Measurements from ENCODE around the gene SPPL2B.

SPPL2B gene

DNA sequence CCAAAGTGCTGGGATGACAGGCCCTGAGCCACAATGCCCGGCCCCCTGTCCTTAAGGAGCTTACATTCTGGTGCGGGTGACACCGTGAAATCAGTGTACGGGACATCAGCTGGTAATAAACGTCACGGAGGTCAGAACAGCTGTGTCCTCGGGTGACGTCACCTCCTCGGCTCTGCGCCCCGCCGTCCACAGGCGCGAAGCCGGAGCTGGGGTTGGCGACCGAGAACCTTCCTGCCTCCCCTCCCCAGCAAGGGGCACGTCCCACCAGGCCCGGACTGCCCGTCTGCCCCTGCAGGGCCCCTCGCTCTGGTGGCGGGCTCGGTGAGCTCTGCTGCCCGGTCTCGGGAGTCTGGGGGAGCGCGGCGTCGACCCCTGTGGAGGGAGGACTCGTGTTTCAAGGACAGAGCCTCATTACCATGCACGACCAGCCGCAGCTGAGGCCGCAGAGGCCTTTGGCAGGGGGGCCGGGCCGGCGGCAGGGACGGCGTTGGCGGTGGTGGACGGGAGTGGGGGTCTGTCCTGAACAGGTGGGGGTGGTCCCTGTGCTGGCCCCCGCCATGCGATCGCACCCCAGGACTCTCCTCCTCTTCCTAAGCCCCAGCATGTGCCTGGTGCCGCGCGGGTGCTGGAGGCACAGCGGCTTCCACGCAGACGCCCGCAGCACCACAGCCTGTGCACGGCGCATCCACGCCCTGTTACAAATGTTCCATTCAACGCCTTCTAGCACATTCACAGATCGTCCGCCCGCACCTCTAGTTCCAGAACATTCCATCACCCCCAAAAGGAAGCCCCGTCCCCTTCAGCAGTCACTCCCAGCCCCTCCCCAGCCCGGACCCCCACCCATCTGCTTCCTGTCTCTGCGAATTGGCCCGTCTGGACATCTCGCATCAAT is 25.9 kb upstream of the SPPL2B start:
- no peak for FAIRE-seq

DNA sequence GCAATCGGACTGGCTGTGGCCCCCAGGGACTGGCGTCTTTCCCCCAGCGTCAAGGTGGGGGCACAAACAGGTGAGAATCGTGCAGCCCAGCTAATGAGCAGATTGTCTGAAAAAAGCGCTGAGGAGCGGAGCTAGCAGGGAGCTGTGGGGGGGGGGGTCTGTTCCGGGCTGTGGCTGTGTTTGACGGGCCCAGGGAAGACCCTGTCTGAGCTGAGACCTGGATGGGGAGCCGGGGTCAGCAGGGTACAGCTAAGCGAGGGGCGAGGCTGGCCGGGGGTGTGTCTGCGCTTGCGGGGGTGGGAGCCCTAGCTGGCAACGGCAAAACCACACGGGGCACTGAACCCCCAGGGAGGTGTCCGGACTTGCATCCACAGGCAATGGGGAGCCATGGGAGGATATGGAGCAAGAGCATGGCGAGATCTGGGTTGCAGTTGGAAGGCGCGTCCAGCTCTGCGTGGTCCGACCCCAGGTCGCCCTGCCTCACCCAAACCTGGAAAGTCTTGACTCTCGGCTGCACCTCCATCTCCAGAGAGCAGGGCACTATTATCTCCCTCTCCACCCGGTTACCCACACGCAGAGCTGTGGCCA is 25.2 kb upstream of the SPPL2B start:
- no peak for FAIRE-seq

DNA sequence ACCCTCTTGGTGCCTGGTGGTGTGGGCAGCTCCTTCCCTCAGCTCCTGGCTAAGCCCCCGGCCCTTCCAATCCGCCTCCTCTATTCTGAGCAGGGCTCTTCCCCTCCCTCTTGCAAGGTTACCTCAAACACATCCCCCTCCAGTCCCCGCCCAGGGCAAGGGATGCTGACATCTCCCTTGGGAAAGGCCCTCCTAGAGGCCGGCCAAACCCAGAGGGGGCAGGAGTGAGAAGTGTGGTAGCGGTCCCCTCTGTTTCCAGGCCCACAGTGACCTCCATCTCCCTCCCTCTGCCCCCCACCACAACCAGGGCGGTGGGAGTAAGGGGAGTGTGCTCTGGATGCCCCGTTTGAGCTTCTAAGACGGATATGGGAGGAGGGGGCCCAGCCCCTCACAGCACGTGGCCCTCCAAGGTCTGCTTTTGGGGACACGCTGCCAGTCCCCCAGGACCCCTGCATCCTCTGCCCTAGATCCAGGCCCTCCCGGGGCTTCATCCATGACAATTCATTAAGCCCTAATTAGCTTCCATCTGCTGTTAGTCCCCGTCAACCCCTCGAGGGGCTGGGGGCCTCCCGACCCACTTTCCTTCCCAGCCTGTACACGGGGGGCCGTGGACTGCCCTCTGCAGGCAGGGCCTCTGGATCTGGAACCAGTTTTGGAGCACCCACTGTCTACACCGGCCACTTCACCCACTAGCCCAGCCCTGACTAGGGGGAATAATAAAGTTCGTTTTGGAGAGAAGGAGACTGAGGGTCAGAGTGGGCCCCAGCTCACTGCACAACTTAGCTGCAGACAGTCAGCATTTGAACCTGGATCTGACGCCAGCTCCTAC is 22.8 kb upstream of the SPPL2B start:
- FAIRE-seq: no peak

DNA sequence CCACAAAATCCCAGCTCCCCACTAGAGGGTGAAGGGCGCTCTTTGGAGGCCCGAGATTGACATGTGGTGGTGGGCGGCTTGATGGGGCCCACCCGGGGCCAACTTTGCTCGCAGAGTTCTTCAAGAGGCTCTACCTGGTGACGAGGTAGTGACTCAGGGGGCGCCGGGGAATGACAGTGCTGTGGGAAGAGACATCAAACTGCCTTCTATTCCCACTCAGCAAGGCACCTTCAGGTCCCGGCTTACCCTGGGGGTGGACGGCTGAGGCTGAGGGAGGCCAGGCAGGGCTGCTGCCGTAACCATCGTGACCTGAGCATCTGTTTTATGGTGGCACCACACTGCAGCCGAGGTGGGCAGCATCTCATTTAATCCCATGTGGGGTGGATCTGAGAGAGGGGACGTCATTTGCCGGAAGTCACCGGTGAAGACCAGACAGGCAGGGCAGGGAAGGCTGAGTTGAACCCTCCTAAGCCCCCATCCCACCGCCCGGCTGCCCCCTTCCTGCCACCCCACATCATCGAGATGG is 22.1 kb upstream of the SPPL2B start:
- FAIRE-seq: no peak

DNA sequence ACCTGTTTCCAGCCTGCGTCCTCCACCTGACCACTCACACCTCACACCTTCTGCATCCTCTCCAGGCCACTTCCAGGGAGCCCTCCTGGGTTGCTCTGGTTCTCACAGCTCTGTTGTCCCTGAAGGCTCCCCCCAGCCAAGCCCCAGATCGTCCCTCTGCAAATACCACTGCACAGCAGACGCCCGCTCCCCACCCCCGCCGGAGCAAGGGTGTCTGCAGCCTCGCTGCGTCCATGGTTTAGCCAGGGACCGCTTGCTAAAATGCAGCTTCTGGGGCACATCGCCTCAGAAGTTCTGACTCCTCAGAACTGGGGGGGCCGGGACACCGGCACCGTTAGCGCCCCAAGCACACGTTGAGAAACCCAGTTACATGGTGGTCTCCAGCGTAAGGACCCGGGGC is 21.5 kb upstream of the SPPL2B start:
- FAIRE-seq: no peak

DNA sequence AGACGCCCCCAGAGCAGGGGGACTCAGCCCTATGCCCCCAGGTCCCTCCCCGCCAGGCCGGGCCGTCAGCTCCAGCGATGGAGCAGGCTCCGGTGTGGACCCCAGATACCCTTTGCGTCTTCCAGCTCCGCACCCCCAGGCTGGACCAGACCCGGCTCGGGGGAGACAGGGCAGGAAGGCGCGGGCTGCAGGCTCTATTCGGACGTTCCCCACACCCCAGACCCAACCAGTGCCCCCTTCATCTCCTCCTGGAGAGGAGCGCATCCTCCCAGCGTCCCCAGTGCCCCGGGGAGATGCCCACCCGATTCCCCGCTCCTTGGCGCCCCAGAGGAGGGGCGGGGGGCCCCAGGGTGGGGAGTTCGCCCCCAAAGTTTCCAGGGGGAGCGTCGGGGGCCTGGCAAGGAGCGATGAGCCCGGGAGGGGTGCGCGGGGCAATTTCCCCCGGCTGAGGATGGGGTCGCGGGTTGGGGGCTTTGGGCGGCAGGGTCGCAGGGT is 20.9 kb upstream of the SPPL2B start:
- no peak for FAIRE-seq

DNA sequence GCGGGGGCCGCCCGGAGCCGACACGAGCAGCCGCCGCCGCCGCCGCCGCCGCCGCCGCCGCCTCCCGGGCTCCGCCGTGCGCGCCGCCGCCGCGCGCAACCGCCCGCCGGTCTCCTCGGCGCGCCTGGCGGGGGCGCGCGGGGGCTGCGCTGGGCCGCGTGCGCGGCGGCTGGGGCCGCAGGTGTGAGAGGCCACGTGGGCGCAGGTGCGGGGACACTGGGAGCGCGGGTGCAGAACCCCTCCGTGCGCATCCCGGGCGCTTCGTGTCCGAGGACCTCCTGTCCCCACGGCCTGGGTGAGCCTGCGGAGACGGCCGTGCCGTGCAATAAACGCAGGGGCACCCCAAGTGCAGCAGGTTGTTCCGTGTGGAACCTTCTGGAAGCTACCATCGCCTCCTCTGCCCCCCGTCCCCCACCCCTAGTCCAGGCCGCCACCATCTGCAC is 20.3 kb upstream of the SPPL2B start, which contains the start of gene LINGO3:
Gene LINGO3, minus strand, starts transcription at position 41 of the 443 bp plus-strand sequence. CDS start 16,378 bp downstream, outside the sequence.
- no peak for FAIRE-seq

DNA sequence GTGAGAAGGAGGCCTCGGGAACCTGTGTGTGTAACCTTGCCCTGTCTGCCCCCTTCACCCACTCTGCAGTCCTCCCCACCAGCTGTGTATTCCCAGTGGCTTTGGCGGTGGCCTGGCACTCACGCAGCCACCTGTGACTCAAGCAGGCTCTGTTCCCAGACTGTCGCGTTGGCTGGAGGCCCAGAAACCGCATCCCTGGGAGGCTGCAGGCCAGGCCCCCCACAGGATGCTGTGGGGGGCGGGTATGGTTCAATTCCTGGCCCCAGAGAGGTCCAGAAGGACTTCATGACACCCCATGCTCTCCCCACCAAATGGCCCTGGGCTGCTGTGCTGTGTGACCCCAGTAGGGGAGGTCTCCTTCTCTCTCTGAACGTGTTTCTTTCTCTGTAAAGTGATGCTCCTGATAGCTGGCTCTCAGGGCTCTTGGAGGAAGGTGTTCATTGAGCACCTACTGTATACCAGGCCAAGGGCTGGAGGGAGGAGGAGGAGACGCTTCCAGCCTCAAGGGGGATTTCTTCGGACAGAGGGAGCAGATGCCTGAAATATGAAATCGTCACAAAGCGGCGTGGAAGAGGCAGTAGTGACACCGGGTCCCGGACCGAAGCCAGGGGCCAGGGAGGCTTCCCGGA is 18.6 kb upstream of the SPPL2B start:
- no peak for FAIRE-seq

DNA sequence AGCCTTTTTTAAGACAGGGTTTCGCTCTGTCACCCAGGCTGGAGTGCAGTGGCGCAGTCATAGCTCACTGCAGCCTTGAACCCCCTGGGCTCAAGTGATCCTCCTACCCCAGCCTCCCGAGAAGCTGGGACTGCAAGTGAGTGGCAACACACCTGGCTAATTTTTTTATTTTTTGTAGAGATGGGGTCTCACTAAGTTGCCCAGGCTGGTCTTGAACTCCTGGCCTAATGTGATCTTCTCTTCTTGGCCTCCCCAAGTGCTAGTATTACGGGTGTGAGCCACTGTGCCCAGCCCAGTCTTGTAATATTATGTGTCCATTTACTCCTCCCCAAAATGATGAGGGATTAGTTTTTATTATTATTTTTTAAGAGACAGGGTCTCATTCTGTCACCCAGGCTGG is 17.4 kb upstream of the SPPL2B start:
- no peak for FAIRE-seq

DNA sequence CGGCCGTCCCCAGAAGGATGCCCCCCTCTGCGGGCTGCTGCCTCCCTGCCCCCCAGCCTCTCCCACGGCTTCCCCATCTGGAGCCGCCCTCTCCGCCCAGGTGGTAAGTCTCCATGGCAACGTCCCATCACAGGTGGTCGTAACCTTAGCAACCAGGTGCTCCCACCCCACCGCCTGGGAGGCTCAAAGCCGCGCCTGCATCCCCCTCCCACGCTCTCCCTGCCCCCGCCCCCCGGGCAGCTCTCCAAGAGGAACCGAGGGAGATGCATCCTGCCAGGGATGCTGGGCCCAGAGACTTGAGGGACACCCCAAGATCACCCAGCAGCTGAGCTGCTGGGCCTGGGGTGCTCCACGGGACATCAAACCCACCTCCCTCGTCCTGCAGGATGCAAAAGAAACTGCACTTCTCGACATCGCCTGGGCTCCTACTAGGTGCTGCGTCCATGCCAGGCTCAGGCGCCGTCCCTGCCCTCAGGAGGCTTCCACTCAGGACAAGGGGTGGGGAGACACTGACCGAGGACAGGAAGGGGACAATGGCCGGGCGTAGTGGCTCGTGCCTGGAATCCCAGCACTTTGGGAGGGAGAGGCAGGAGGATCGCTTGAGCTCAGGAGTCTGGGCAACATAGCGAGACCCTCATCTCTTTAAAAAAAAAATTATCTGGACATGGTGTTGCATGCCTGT is 15.5 kb upstream of the SPPL2B start:
- no peak for FAIRE-seq

DNA sequence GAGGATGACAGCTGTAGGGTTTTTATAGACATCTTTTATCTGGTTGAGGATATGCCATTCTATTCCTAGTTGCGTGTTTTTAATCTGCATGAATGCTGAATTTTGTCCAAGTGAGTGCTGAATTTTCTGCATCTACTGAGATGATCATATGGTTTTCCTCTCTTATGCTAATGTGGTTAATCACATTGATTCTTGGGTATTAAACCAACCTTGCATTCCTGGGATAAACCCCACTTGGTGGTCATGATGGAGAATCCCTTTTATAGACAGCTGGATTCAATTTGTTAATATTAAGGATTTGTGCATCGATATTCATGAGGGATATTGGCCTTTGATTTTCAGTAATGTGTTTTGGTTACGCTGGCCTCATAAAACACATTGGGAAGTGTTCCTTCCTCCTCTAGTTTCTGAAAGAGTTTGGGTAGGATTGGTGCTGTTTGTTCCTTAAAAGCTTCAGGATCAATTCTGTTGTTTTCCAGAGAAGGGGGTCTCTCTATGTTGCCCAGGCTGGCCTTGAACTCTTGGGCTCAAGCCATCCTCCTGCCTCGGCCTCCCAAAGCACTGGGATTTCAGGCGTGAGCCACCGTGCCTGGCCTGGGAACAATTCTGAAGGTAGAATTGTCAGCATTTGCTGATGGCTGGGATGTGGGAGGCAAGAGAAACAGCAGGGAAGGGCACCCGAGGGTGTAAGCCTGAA is 13.2 kb upstream of the SPPL2B start:
- FAIRE-seq: no peak

DNA sequence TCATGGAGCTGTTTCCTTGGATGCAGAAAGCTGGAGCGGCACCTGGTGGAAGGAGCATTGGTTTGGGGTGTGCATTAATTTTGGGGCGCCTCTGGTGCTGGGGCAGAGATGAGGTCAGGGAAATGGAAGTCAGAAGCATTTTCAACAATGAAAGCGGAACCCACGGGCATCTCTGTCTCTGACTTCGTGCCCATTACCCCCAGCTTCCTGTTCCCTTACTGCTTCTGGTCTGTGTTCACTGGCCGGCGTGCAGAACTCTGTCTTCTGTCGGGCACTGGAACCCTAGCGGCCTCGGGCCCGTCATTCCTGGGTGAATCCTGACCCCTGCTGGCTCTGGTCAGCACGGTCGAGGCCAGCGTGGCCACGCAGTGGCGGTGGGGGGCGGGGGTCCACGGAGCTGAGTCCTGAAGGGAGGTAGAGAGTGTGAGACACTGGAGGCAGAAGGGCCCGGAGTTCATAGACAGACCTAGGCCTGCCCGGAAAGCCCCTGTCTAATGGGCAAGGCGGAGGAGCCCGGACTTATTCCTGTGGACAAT is 12.6 kb upstream of the SPPL2B start:
- no peak for FAIRE-seq

DNA sequence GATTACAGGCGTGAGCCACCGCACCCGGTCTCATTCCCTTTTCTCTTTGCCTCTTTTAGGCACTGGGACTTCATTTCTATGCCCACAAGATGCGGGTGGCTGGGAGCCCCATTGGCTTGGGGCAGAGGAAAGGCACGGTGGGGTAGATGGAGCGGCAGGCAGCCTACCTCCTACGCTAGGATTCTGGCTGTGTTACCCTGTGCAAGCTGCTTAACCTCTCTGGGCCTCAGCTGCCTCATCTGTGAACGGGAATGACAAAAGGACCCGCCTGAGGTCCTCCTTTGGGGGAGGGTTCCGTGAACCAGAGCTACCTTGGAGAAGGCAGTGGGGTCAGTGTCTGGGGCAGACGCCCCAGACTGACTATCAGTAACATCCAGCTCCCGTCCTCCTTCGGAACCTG is 11.2 kb upstream of the SPPL2B start:
- no peak for FAIRE-seq

DNA sequence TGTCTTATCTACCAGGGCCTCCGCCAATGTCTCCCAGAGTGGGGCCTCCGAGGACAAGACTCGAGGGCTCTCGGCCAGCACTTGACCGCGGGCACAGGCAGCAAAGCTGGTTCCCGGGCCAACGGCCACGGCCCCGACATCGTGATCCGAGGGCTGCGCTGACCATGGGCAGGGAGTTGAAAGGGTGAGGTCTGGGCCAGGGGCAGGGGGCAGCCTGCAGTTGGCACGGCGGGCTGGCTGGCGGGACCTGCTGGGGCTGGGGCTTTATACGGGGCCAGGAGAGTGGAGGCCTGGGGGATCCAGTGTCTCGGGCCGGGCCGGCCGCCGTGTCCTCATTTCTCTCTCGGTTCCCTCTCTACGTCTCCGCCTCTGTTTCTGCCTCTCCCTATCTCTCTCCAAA is 10.7 kb upstream of the SPPL2B start:
- FAIRE-seq: no peak

DNA sequence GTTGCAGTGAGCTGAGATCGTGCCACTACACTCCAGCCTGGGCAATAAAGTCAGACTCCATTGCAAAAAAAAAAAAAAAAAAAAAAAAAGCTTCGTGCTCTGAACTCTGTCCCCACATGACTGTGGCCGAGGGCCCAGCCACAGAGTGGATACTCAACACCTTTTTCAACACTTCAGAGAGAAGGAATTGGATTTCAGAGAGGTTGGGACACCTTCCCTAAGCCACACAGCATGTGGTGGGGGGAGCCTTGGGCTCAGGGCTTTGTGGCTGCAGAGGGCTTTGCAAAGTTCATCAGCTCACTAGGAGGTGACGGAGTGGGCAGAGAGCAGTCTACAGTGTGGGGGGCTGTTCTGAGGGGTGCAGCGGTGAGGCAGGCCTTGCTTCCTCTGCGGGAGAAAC is 9.6 kb upstream of the SPPL2B start:
- no peak for FAIRE-seq

DNA sequence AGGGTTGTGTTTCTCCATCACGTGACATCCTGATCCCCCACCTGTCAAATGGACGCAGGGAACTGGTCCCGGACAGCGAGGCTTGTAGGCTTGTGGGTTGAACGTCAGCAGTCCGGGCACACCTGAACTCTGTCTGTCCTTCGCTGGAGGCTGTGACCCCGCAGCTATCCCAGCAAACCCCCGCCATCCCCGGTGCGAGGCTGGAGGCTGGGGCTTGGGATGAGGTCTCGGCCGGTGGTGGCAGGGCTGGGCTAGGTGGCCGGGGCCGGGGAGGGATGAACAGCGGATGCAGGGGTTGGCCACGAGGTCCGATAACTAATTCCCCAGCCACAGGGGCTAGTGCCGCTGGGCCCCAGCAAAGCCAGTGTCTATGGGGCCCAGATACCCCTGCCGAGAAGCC is 8.9 kb upstream of the SPPL2B start:
- FAIRE-seq: no peak

DNA sequence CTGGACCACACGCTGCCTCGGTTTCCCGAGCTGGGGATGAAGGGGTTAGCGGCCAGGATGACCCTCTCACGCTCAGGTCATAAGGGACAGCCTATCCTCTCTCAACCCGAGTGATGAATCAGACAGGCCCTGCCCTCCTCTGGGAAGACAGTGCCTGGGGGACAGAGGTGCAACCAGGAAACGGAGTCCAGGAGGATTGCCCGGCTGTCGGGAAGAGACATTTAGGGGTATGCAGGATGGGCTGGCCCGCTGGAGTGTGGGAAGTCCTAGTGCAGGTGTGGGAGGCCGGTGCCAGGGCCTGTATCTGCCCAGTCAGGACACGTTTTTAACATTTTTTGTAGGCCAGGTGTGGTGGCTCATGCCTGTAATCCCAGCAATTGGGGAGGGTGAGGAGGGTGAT is 8.4 kb upstream of the SPPL2B start:
- no peak for FAIRE-seq

DNA sequence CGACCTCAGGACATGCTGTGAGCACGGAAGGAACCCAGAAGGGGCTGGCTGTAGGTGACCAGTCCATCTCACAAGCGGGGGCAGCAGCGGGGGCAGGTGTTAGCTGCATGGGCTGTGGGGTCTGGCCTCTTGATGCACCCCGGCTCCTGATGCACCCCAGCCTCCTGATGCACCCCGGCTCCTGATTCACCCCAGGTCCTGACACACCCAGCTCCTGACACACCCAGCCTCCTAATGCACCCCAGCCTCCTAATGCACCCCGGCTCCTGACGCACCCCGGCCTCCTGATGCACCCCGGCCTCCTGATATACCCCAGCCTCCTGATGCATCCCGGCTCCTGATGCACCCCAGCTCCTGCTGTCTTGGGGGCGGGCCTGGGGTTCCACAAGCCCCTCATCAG is 7.5 kb upstream of the SPPL2B start:
- no peak for FAIRE-seq

DNA sequence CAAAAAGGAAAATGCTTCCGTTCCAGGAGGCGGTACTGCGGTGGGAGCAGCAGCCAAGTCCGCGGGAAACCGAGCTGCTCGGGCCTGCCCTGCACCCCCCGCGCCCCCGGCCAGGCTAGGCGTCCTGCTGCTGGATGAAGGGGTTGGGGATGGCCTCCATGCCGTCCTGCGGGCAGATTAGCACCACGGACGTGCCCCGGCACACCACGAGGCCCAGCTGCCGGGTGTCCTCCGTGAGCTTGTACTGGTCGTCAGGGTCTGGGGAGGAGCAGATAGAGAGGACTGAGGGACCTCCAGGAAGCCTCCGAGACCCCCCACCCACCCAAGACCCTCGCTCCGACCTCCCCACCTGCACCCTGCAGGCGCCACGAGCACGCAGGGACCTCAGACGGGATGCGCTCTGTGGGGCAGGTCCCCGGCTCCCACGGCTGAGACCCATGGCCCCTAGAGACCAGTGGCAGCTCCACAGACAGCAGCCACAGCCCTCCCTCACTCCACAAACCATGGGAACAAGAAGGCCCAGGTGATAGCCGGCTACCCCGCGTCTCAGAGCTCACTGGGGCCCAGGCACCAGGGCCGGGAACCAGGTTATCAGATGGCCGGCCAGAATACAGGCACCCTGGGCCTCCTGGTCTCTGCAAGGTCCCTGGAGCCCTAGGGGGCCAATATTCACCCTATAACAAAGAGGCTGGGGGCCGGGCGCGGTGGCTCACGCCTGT is 6.8 kb upstream of the SPPL2B start:
- FAIRE-seq: no peak

DNA sequence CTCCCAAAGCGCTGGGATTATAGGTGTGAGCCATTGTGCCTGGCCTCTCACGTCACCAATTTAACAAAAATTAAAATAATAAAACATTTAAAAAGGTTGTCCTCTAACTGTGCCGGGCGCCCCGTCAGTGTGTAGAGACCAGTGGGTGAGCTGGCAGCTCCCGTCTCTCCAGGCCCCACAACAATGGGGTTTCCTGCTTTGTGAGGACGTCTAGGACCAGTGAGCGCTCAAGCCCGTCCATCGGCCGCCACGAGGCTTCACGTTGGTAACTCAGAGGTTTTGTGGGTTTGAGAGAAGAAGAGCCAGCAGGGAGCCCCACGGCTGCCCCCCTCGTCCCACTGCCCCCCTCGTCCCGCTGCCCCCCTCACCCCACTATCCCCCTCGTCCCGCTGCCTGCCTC is 4.8 kb upstream of the SPPL2B start:
- no peak for FAIRE-seq
